SK-N-SH treated with all-trans-retinoic acid at 6 μM for 48 hours (cell line): ENCODE results near the gene KCNJ18.
"Not testable (repeated sequence)": the region's sequence is repeated elsewhere in the genome, so short reads cannot be mapped to it uniquely, and the experiment has no call there.

Source experiments
- ESRRG ChIP-seq: fragments of 250-450 bp; sonication (Bioruptor Pico); IDR thresholded peaks from 2 replicates; pipeline ENCODE4 v1.6.1; 2021; ENCODE audit warnings: mild to moderate bottlenecking
- TOX ChIP-seq: fragments of 250-450 bp; sonication (Bioruptor Pico); IDR thresholded peaks from 2 replicates; pipeline ENCODE4 v1.8.0; 2021; ENCODE audit warnings: mild to moderate bottlenecking, moderate library complexity, borderline replicate concordance
- TF ChIP-seq, protein P1 (sequence below): fragments of 250-450 bp; sonication (Bioruptor Pico); IDR thresholded peaks from 2 replicates; pipeline ENCODE4 v1.8.0; 2020; ENCODE audit warnings: mild to moderate bottlenecking, moderate library complexity, borderline replicate concordance
- TF ChIP-seq, protein P2 (sequence below): fragments of 250-450 bp; sonication (Bioruptor Pico); IDR thresholded peaks from 2 replicates; pipeline ENCODE4 v1.5.1; 2020; ENCODE audit warnings: low read depth, mild to moderate bottlenecking, moderate library complexity

DNA sequence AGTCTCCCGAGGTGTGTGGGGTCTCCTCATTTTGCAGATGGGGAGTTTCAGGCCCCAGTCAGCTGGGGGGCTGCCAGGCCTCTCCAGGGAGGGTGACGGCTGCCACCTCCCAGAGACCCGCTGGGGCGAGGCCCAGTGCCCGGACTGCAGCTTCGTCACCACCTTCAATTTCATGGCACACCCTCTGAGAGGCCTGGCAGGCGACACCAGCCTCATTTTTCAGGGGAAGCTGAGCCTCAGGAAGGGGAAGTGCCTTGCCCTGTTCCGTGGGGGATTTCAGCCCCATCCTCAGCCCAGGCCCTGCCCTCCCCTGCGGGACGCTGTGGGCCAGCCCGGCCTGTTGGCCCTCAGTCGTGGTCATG is 362 bp downstream of the KCNJ18 start:
- TF ChIP-seq, protein P1, sequence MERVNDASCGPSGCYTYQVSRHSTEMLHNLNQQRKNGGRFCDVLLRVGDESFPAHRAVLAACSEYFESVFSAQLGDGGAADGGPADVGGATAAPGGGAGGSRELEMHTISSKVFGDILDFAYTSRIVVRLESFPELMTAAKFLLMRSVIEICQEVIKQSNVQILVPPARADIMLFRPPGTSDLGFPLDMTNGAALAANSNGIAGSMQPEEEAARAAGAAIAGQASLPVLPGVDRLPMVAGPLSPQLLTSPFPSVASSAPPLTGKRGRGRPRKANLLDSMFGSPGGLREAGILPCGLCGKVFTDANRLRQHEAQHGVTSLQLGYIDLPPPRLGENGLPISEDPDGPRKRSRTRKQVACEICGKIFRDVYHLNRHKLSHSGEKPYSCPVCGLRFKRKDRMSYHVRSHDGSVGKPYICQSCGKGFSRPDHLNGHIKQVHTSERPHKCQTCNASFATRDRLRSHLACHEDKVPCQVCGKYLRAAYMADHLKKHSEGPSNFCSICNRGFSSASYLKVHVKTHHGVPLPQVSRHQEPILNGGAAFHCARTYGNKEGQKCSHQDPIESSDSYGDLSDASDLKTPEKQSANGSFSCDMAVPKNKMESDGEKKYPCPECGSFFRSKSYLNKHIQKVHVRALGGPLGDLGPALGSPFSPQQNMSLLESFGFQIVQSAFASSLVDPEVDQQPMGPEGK: not testable (repeated sequence)
- TF ChIP-seq, protein P2, sequence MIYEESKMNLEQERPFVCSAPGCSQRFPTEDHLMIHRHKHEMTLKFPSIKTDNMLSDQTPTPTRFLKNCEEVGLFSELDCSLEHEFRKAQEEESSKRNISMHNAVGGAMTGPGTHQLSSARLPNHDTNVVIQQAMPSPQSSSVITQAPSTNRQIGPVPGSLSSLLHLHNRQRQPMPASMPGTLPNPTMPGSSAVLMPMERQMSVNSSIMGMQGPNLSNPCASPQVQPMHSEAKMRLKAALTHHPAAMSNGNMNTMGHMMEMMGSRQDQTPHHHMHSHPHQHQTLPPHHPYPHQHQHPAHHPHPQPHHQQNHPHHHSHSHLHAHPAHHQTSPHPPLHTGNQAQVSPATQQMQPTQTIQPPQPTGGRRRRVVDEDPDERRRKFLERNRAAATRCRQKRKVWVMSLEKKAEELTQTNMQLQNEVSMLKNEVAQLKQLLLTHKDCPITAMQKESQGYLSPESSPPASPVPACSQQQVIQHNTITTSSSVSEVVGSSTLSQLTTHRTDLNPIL: not testable (repeated sequence)
- not testable (repeated sequence) for TF ChIP-seq TOX, ESRRG (CRISPR knock-in tag)
